Measurements from ENCODE around the gene GOLGA8A.
"Not testable (repeated sequence)": the region's sequence is repeated elsewhere in the genome, so short reads cannot be mapped to it uniquely, and the experiment has no call there.

GOLGA8A gene

DNA sequence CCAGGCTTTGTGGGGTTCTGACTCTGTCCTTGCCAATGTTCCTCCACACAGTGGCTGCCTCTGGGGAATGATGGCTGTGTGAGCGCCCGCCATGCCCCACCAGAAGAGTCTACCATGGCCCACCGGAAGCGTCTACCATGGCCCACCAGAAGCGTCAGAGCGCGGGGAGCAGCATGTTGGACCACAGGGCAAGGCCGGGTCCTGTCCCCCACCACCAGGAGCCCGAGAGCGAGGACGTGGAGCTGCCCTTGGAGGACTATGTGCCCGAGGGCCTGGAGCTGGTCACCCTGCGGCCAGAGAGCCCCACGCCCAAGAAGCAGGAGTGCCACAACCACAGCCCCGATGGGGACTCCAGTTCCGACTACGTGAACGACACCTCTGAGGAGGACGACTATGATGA is 28.1 kb downstream of the GOLGA8A start:
- not testable (repeated sequence) for H3K27ac ChIP-seq (ENCODE audit: low read depth, low read length); H3K9me3 ChIP-seq (ENCODE audit: control insufficient read depth, insufficient read depth, low read length); H3K27me3 ChIP-seq (ENCODE audit: control insufficient read depth, insufficient read depth, low read length); H3K9ac ChIP-seq (ENCODE audit: low read depth, low read length); H3K36me3 ChIP-seq (ENCODE audit: control insufficient read depth, insufficient read depth, low read length); H3K4me1 ChIP-seq (ENCODE audit: control insufficient read depth, insufficient read depth, low read length); H3K4me3 ChIP-seq (ENCODE audit: low read depth, low read length)

DNA sequence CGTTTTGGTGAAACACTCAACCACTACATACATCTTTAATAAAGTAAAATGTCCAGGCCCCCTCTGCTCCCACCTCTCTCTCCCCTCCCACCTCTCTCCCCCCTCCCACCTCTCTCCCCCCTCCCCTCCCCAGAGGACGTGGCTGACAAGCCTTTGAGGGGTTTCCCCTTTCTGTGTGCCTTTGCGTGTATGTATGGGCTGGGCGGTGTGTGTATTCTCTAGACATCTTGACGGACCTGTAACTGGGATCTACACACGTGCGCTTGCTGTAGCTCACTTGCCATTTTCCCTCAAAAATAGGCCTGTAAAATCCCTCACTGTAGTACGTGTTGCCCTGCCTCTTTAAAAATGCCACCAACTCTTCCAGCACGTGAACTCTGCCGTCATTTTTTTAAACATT is 28.6 kb downstream of the GOLGA8A start:
- H3K27me3 ChIP-seq (ENCODE audit: control insufficient read depth, insufficient read depth, low read length); H3K4me3 ChIP-seq (ENCODE audit: low read depth, low read length); H3K27ac ChIP-seq (ENCODE audit: low read depth, low read length); H3K36me3 ChIP-seq (ENCODE audit: control insufficient read depth, insufficient read depth, low read length); H3K9me3 ChIP-seq (ENCODE audit: control insufficient read depth, insufficient read depth, low read length); H3K4me1 ChIP-seq (ENCODE audit: control insufficient read depth, insufficient read depth, low read length); H3K9ac ChIP-seq (ENCODE audit: low read depth, low read length): not testable (repeated sequence)

GRCh38 chr15:34403899-34404298 is 33.7 kb downstream of the GOLGA8A start:
- not testable (repeated sequence) for H3K27ac ChIP-seq (ENCODE audit: low read depth, low read length); H3K36me3 ChIP-seq (ENCODE audit: control insufficient read depth, insufficient read depth, low read length); H3K4me1 ChIP-seq (ENCODE audit: control insufficient read depth, insufficient read depth, low read length); H3K4me3 ChIP-seq (ENCODE audit: low read depth, low read length); H3K9me3 ChIP-seq (ENCODE audit: control insufficient read depth, insufficient read depth, low read length); H3K27me3 ChIP-seq (ENCODE audit: control insufficient read depth, insufficient read depth, low read length); H3K9ac ChIP-seq (ENCODE audit: low read depth, low read length)

GRCh38 chr15:34403160-34403598 is 34.4 kb downstream of the GOLGA8A start:
- not testable (repeated sequence) for H3K36me3 ChIP-seq (ENCODE audit: control insufficient read depth, insufficient read depth, low read length); H3K27me3 ChIP-seq (ENCODE audit: control insufficient read depth, insufficient read depth, low read length); H3K9me3 ChIP-seq (ENCODE audit: control insufficient read depth, insufficient read depth, low read length); H3K4me1 ChIP-seq (ENCODE audit: control insufficient read depth, insufficient read depth, low read length); H3K27ac ChIP-seq (ENCODE audit: low read depth, low read length); H3K9ac ChIP-seq (ENCODE audit: low read depth, low read length); H3K4me3 ChIP-seq (ENCODE audit: low read depth, low read length)

GRCh38 chr15:34397637-34398259 is 39.9 kb downstream of the GOLGA8A start:
- not testable (repeated sequence) for H3K4me1 ChIP-seq (ENCODE audit: control insufficient read depth, insufficient read depth, low read length); H3K36me3 ChIP-seq (ENCODE audit: control insufficient read depth, insufficient read depth, low read length); H3K4me3 ChIP-seq (ENCODE audit: low read depth, low read length); H3K9me3 ChIP-seq (ENCODE audit: control insufficient read depth, insufficient read depth, low read length); H3K27ac ChIP-seq (ENCODE audit: low read depth, low read length); H3K9ac ChIP-seq (ENCODE audit: low read depth, low read length); H3K27me3 ChIP-seq (ENCODE audit: control insufficient read depth, insufficient read depth, low read length)

- H3K27ac ChIP-seq (ENCODE audit: low read depth, low read length); H3K9me3 ChIP-seq (ENCODE audit: control insufficient read depth, insufficient read depth, low read length); H3K36me3 ChIP-seq (ENCODE audit: control insufficient read depth, insufficient read depth, low read length); H3K4me1 ChIP-seq (ENCODE audit: control insufficient read depth, insufficient read depth, low read length); H3K4me3 ChIP-seq (ENCODE audit: low read depth, low read length); H3K27me3 ChIP-seq (ENCODE audit: control insufficient read depth, insufficient read depth, low read length); H3K9ac ChIP-seq (ENCODE audit: low read depth, low read length): not testable (repeated sequence)
These were observed 44.6 kb downstream of the GOLGA8A start for GRCh38 chr15:34392981-34393380.

DNA sequence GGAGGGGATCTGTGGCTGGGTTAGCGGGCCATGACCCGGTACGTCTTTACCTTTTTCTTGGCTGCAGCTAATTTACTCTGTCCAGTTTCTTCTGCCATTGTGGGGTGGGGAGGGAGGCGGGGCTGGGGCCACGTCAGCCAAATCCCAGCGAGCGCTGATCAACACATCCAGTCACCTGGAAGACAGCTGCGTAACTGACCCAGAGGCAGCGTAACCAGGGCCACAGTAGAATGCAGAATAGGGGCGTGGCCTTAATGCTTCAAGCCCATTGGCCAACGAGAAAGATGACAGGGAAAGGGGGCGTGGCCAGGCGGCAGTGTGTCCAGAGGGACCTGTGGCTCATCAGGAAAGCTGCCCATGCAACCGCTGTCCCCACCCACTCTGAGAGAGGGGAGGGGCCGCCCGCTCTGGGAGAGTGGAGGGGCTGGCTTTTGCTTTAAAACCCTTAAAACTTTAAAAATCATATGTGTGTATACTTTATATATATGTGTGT is 48.0 kb downstream of the GOLGA8A start:
- not testable (repeated sequence) for H3K4me3 ChIP-seq (ENCODE audit: low read depth, low read length); H3K9me3 ChIP-seq (ENCODE audit: control insufficient read depth, insufficient read depth, low read length); H3K27me3 ChIP-seq (ENCODE audit: control insufficient read depth, insufficient read depth, low read length); H3K9ac ChIP-seq (ENCODE audit: low read depth, low read length); H3K4me1 ChIP-seq (ENCODE audit: control insufficient read depth, insufficient read depth, low read length); H3K36me3 ChIP-seq (ENCODE audit: control insufficient read depth, insufficient read depth, low read length); H3K27ac ChIP-seq (ENCODE audit: low read depth, low read length)
